SK-N-SH (cell line): ENCODE results near the gene C8B. TPM values are rescaled to one million over a fixed set of nuclear protein-coding genes. Genes with fewer than 3 reads are reported as not detected.

Experiments used
- CTCF ChIA-PET: fragments of 300-600, 350-600 bp; formaldehyde crosslinking; extraction: SDS; loops from one replicate; lab custom pipeline; 2021; lab: Yijun Ruan, JAX
- POLR2A ChIA-PET: fragments of 350-600 bp; sonication (Branson Sonifier 250); formaldehyde crosslinking; extraction: SDS; loops from one replicate; lab custom pipeline; 2020; ENCODE audit warnings: antibody characterized with exemption, inconsistent platforms; lab: Yijun Ruan, JAX
- DNase-seq: peaks from one replicate; pipeline ENCODE4 v3.0.0; 2012
- H2AFZ ChIP-seq: fragments of 200-600 bp; sonication (generic); 2 replicates; pipeline ENCODE4 v1.8.1; 2016; ENCODE audit warnings: antibody characterized with exemption, mild to moderate bottlenecking, low read depth
- H3F3A ChIP-seq: fragments of 200-600 bp; sonication (generic); replicated peaks from 2 replicates; pipeline ENCODE3; 2016; ENCODE audit warnings: antibody characterized with exemption, mild to moderate bottlenecking; ENCODE audit not compliant: insufficient read depth
- H3K27ac ChIP-seq, 2 experiments: fragments of 200-500 bp in 1 of 2; fragments of 200-600 bp in 1 of 2; sonication (Bioruptor generic) in 1 of 2; sonication (generic), shearing (Covaris generic) in 1 of 2; 2 replicates each; pipeline versions ENCODE4 v1.5.1 to v1.6.1; 2014 to 2016; ENCODE audit warnings: low read depth in 2 of 2, inconsistent platforms in 1 of 2, low read length in 1 of 2, mild to moderate bottlenecking in 1 of 2, mixed read lengths in 1 of 2
- H3K27me3 ChIP-seq: fragments of 200-600 bp; sonication (generic), shearing (Covaris generic); 2 replicates; pipeline ENCODE4 v1.6.1; 2016; ENCODE audit warnings: mixed run types; ENCODE audit not compliant: insufficient read depth
- H3K36me3 ChIP-seq, 2 experiments: fragments of 200-500 bp in 1 of 2; fragments of 200-600 bp in 1 of 2; sonication (Bioruptor generic) in 1 of 2; sonication (generic) in 1 of 2; replicated peaks in 1 of 2; 2 replicates each; pipeline versions ENCODE3 to v1.5.1; 2014 to 2016; ENCODE audit warnings: low read length in 1 of 2, mild to moderate bottlenecking in 1 of 2; ENCODE audit not compliant: insufficient read depth in 2 of 2, control insufficient read depth in 1 of 2
- H3K4me1 ChIP-seq, 2 experiments: fragments of 200-500 bp in 1 of 2; fragments of 200-600 bp in 1 of 2; sonication (Bioruptor generic) in 1 of 2; sonication (generic), shearing (Covaris generic) in 1 of 2; 2 replicates each; pipeline versions ENCODE4 v1.5.1 to v1.6.1; 2014 to 2016; ENCODE audit warnings: low read depth in 1 of 2, low read length in 1 of 2, mixed run types in 1 of 2; ENCODE audit not compliant: insufficient read depth in 2 of 2, control insufficient read depth in 1 of 2
- H3K4me2 ChIP-seq: fragments of 200-600 bp; sonication (generic), shearing (Covaris generic); 2 replicates; pipeline ENCODE4 v1.6.1; 2017; ENCODE audit warnings: mixed run types
- H3K4me3 ChIP-seq, 2 experiments: fragments of 200-500 bp in 1 of 2; fragments of 200-600 bp in 1 of 2; sonication (Bioruptor generic) in 1 of 2; sonication (generic), shearing (Covaris generic) in 1 of 2; 2 replicates each; pipeline versions ENCODE4 v1.5.1 to v1.8.1; 2014 to 2016; ENCODE audit warnings: low read depth in 2 of 2, inconsistent platforms in 1 of 2, low read length in 1 of 2, mild to moderate bottlenecking in 1 of 2, mixed read lengths in 1 of 2, moderate library complexity in 1 of 2
- H3K79me2 ChIP-seq: fragments of 200-600 bp; sonication (generic); 2 replicates; pipeline ENCODE4 v1.8.1; 2017; ENCODE audit warnings: mild to moderate bottlenecking; ENCODE audit not compliant: insufficient read depth
- H3K9ac ChIP-seq: fragments of 200-600 bp; sonication (generic); 2 replicates; pipeline ENCODE4 v1.6.1; 2017; ENCODE audit warnings: mixed run types
- H3K9me2 ChIP-seq: fragments of 200-600 bp; sonication (generic); 2 replicates; pipeline ENCODE4 v1.6.1; 2017; ENCODE audit warnings: mixed run types
- H3K9me3 ChIP-seq: fragments of 200-600 bp; sonication (generic); 2 replicates; pipeline ENCODE4 v1.6.1; 2017; ENCODE audit warnings: mixed run types, mild to moderate bottlenecking, moderate library complexity
- H4K20me1 ChIP-seq: fragments of 200-600 bp; sonication (generic); 2 replicates; pipeline ENCODE4 v1.6.1; 2017; ENCODE audit warnings: mild to moderate bottlenecking, mixed run types; ENCODE audit not compliant: insufficient read depth
- CHD2 ChIP-seq: fragments of 150-350 bp; IDR thresholded peaks from 2 replicates; pipeline ENCODE4 v1.6.1; 2018; ENCODE audit warnings: low read length; ENCODE audit not compliant: partially characterized antibody
- EP300 ChIP-seq, 2 experiments: IDR thresholded peaks; 2 replicates each; pipeline versions ENCODE4 v1.4.0 to v1.6.1; 2012; ENCODE audit warnings: borderline replicate concordance in 1 of 2, low read depth in 1 of 2, low read length in 1 of 2
- FOXJ3 ChIP-seq: sonication (generic); formaldehyde crosslinking; IDR thresholded peaks from 2 replicates; pipeline ENCODE4 v1.5.1; 2020; ENCODE audit warnings: mild to moderate bottlenecking, missing genetic modification reagents
- FOXM1 ChIP-seq: IDR thresholded peaks from 2 replicates; pipeline ENCODE4 v1.4.0; 2012; ENCODE audit warnings: low read depth, mild to moderate bottlenecking
- GATA2 ChIP-seq: sonication (generic); formaldehyde crosslinking; IDR thresholded peaks from 2 replicates; pipeline ENCODE4 v1.5.0; 2020; ENCODE audit warnings: mild to moderate bottlenecking, missing genetic modification reagents
- IRF3 ChIP-seq: fragments of 150-350 bp; IDR thresholded peaks from 2 replicates; pipeline ENCODE4 v1.6.1; 2016; ENCODE audit warnings: mild to moderate bottlenecking, low read depth, low read length
- JUND ChIP-seq: IDR thresholded peaks from 2 replicates; pipeline ENCODE4 v1.4.0; 2012
- MAX ChIP-seq: IDR thresholded peaks from 2 replicates; pipeline ENCODE4 v1.4.0; 2012; ENCODE audit warnings: low read depth
- MEF2A ChIP-seq: IDR thresholded peaks from 2 replicates; pipeline ENCODE4 v1.4.0; 2012; ENCODE audit warnings: low read depth, borderline replicate concordance
- NRF1 ChIP-seq: IDR thresholded peaks from 2 replicates; pipeline ENCODE4 v1.6.1; 2012; ENCODE audit warnings: low read depth, mild to moderate bottlenecking, low read length
- POLR2AphosphoS5 ChIP-seq: IDR thresholded peaks from 2 replicates; pipeline ENCODE4 v1.6.1; 2012; ENCODE audit warnings: low read depth, low read length
- REST ChIP-seq: IDR thresholded peaks from 2 replicates; pipeline ENCODE4 v1.6.1; 2012; ENCODE audit warnings: mild to moderate bottlenecking, low read depth, low read length, moderate library complexity
- RFX5 ChIP-seq: IDR thresholded peaks from 2 replicates; pipeline ENCODE4 v1.6.1; 2012; ENCODE audit warnings: mild to moderate bottlenecking, improper control_type of control experiment, low read length
- RXRA ChIP-seq: IDR thresholded peaks from 2 replicates; pipeline ENCODE4 v1.4.0; 2012; ENCODE audit warnings: low read depth, mild to moderate bottlenecking, borderline replicate concordance
- SIN3A ChIP-seq: IDR thresholded peaks from 2 replicates; pipeline ENCODE4 v1.6.1; 2012; ENCODE audit warnings: low read depth, mild to moderate bottlenecking, low read length, moderate library complexity, borderline replicate concordance
- TAF1 ChIP-seq: IDR thresholded peaks from 2 replicates; pipeline ENCODE4 v1.6.1; 2012; ENCODE audit warnings: low read depth, mild to moderate bottlenecking, low read length, moderate library complexity, borderline replicate concordance
- TCF12 ChIP-seq: IDR thresholded peaks from 2 replicates; pipeline ENCODE4 v1.4.0; 2012
- TEAD4 ChIP-seq: IDR thresholded peaks from 2 replicates; pipeline ENCODE4 v1.4.0; 2012; ENCODE audit warnings: mild to moderate bottlenecking, borderline replicate concordance; ENCODE audit not compliant: insufficient read depth
- USF1 ChIP-seq: IDR thresholded peaks from 2 replicates; pipeline ENCODE4 v1.4.0; 2012; ENCODE audit warnings: low read depth, borderline replicate concordance
- USF2 ChIP-seq: fragments of 150-350 bp; IDR thresholded peaks from 2 replicates; pipeline ENCODE4 v1.6.1; 2017; ENCODE audit warnings: antibody characterized with exemption, low read length, low read depth, borderline replicate concordance
- YY1 ChIP-seq: IDR thresholded peaks from 2 replicates; pipeline ENCODE4 v1.4.0; 2012; ENCODE audit warnings: low read depth, mild to moderate bottlenecking
- WGBS: methylation state at CpG from one replicate; pipeline ENCODE4 v1.1.6; 2017; ENCODE audit warnings: low lambda C conversion rate; 5-methylcytosine and 5-hydroxymethylcytosine counted together
- polyA plus RNA-seq, 3 experiments: library from polyadenylated mRNA; depleted of rRNA; stranded (reverse); fragments of >200 nt; gene quantifications; 2 replicates each; pipeline ENCODE4 v1.2.3, GENCODE V29; 2012

C8B gene
- polyA plus RNA-seq, 1 of the 3 experiments (the other 2 are of a cell fraction) = not detected

- Histone ChIP-seq H4K20me1 (no peaks in the 10 kb centered on the region), H3K4me3 (no peak overlapping the region), H3F3A (no peaks in the 10 kb centered on the region), H2AFZ (no peak overlapping the region), H3K4me2 (no peak overlapping the region), H3K4me1 (no peaks in the 10 kb centered on the region), H3K9me2 (no peaks in the 10 kb centered on the region), H3K36me3 (no peaks in the 10 kb centered on the region), H3K9me3 (no peaks in the 10 kb centered on the region), H3K27me3 (no peaks in the 10 kb centered on the region), H3K9ac (no peak overlapping the region), H3K27ac (no peak overlapping the region), H3K79me2 (no peaks in the 10 kb centered on the region)
- no peak for DNase-seq
- WGBS = 39% methylated on average over 2 of the region's 2 CpGs
- ChIA-PET CTCF (no interaction called here), POLR2A (no interaction called here)
- TF ChIP-seq TAF1 (no peak), YY1 (no peak), MEF2A (no peak), TCF12 (no peak), RFX5 (no peak), SIN3A (no peak), POLR2AphosphoS5 (no peak), RXRA (no peak), USF1 (no peak), EP300 (IDR thresholded peaks at IDR 0.05; ENCODE audit: borderline replicate concordance in 1 of 2, low read depth in 1 of 2, low read length in 1 of 2) (no peak), IRF3 (no peak), USF2 (no peak), FOXM1 (no peak), FOXJ3 (CRISPR knock-in tag) (no peak), TEAD4 (no peak)
Observed at GRCh38 chr1:56939209-56939608, 26.6 kb downstream of the C8B start.

- Histone ChIP-seq H3K27ac (no peak overlapping the region), H3K4me1 (no peaks in the 10 kb centered on the region), H4K20me1 (no peaks in the 10 kb centered on the region), H3K9me3 (no peaks in the 10 kb centered on the region), H3K36me3 (no peaks in the 10 kb centered on the region), H3K4me2 (no peak overlapping the region), H3K9ac (no peak overlapping the region), H3K4me3 (no peak overlapping the region), H3K9me2 (no peaks in the 10 kb centered on the region), H3K27me3 (no peaks in the 10 kb centered on the region), H3K79me2 (no peaks in the 10 kb centered on the region), H3F3A (no peaks in the 10 kb centered on the region), H2AFZ (no peak overlapping the region)
- TF ChIP-seq JUND = no peak
- no peak for TF ChIP-seq MAX
- TF ChIP-seq FOXM1 = no peak
- TF ChIP-seq REST = no peak
- TF ChIP-seq NRF1 = no peak
- no peak for TF ChIP-seq SIN3A
- TF ChIP-seq GATA2 (CRISPR knock-in tag) = no peak
- no peak for TF ChIP-seq CHD2
- no peak for TF ChIP-seq TEAD4
- ChIA-PET CTCF (no interaction called here), POLR2A (no interaction called here)
- 71% methylated on average over 2 of the region's 2 CpGs for WGBS
- no peak for DNase-seq
Observed at GRCh38 chr1:56938646-56939045, 27.2 kb downstream of the C8B start.
